OCI-M2 (cell line): Measurements from ENCODE around the gene BRCC3.

Source experiments
- DNase-seq: peaks from one replicate; lab custom pipeline; 2025; ENCODE audit not compliant: unreplicated experiment; lab: John Stamatoyannopoulos, UW

BRCC3 gene

GRCh38 chrX:155070975-155071693 is at the start of gene BRCC3, which contains the start of the genes CMC4 and MTCP1:
BRCC3 (plus strand) TSS chrX:155071508; CDS start chrX:155071528, 20 bp downstream.
CMC4 (minus strand) TSS chrX:155071136; CDS start chrX:155064023, 7,113 bp downstream.
MTCP1 (minus strand) TSS chrX:155071136; CDS start chrX:155066010, 5,126 bp downstream.
- no peak for DNase-seq

- DNase-seq = no peak
These were observed 48.7 kb upstream of the BRCC3 start, which contains the start of gene F8 for GRCh38 chrX:155022585-155022984. F8 (minus strand) TSS chrX:155022723; CDS start chrX:155022552, 171 bp downstream.

- no peak for DNase-seq
These were observed 47.1 kb upstream of the BRCC3 start for GRCh38 chrX:155023907-155024833.

GRCh38 chrX:155026420-155026726 is 44.9 kb upstream of the BRCC3 start:
- DNase-seq = no peak

GRCh38 chrX:155026727-155027508 is 44.4 kb upstream of the BRCC3 start, which contains the start of gene FUNDC2:
FUNDC2 (plus strand) TSS chrX:155026844; CDS start chrX:155026939, 95 bp downstream.
- peak; percentile 48 for DNase-seq

GRCh38 chrX:155027509-155028066 is 43.7 kb upstream of the BRCC3 start:
- DNase-seq = no peak

GRCh38 chrX:155028129-155028528 is 43.2 kb upstream of the BRCC3 start:
- DNase-seq = no peak

GRCh38 chrX:155028877-155029291 is 42.4 kb upstream of the BRCC3 start:
- DNase-seq = no peak

- DNase-seq = no peak
These were observed 39.7 kb upstream of the BRCC3 start for GRCh38 chrX:155031657-155032056.

- DNase-seq = no peak
These were observed 35.6 kb upstream of the BRCC3 start for GRCh38 chrX:155035688-155036087.

GRCh38 chrX:155046129-155046810 is 25.0 kb upstream of the BRCC3 start:
- no peak for DNase-seq

- DNase-seq = no peak
These were observed 24.3 kb upstream of the BRCC3 start for GRCh38 chrX:155046811-155047528.

- DNase-seq = no peak
These were observed 22.2 kb upstream of the BRCC3 start for GRCh38 chrX:155048977-155049619.

GRCh38 chrX:155052738-155053498 is 18.4 kb upstream of the BRCC3 start:
- no peak for DNase-seq

- DNase-seq = no peak
These were observed 17.7 kb upstream of the BRCC3 start for GRCh38 chrX:155053656-155054055.

GRCh38 chrX:155054255-155054654 is 17.1 kb upstream of the BRCC3 start:
- no peak for DNase-seq

GRCh38 chrX:155055494-155055893 is 15.8 kb upstream of the BRCC3 start:
- no peak for DNase-seq

GRCh38 chrX:155056471-155056870 is 14.8 kb upstream of the BRCC3 start:
- DNase-seq = no peak
